ENCODE data around the gene PHLDA3.

PHLDA3 gene

DNA sequence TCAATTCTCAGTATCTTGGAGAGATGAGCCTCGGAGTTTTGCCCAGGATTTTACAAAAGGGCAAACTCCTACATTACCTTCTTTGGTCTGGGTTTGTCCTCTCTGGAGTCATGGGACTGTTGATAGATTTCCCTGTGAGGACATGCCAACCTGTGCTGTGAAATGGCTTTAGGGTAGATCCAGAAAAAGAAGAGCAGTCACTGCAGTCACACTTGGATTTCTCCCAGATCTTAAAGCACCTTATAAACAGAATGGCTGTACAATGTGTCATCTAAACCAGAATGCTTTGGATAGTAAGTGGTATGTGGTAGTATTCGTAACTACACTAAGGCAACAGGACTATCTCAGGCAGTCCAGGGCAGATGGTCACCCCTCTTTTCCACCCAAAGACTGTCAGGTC is 39.8 kb upstream of the PHLDA3 start:
- no peak overlapping the region for H3K4me3 ChIP-seq (IDR thresholded peaks at IDR 0.05; ENCODE audit: insufficient read depth, low read depth, low read length)
- TF ChIP-seq CTCF (conservative IDR thresholded peaks at IDR 0.05; ENCODE audit: low read depth, low read length), result no peak
- peak overlapping the region; percentile 88; the same call in 1 of the 2 replicates for H3K4me2 ChIP-seq
- H3K9ac ChIP-seq, result no peak overlapping the region
- no peaks in the 10 kb centered on the region for H3K27me3 ChIP-seq (ENCODE audit: insufficient read depth, low read depth)
- no peak overlapping the region for H2AFZ ChIP-seq (ENCODE audit: low read depth)
- H3K4me1 ChIP-seq (ENCODE audit: low read depth, poor library complexity, severe bottlenecking), result peaks cover 61% of the 10 kb centered on the region
- no peaks in the 10 kb centered on the region for H3K36me3 ChIP-seq (ENCODE audit: insufficient read depth)
- no peaks in the 10 kb centered on the region for H4K20me1 ChIP-seq (ENCODE audit: insufficient read depth)
- H3K27ac ChIP-seq, result no peak overlapping the region
- H3K79me2 ChIP-seq (ENCODE audit: insufficient read depth, low read depth), result no peaks in the 10 kb centered on the region; the same call in 1 of the 2 replicates

GRCh38 chr1:201507360-201507675 is 38.3 kb upstream of the PHLDA3 start:
- Histone ChIP-seq H3K79me2 (ENCODE audit: insufficient read depth, low read depth) (no peaks in the 10 kb centered on the region; the same call in 1 of the 2 replicates), H3K27ac (peak overlapping the region; percentile 65), H3K36me3 (ENCODE audit: insufficient read depth) (no peaks in the 10 kb centered on the region), H3K9ac (peak overlapping the region; percentile 92), H3K4me2 (peak overlapping the region; percentile 88), H3K27me3 (ENCODE audit: insufficient read depth, low read depth) (no peaks in the 10 kb centered on the region), H3K4me1 (ENCODE audit: low read depth, poor library complexity, severe bottlenecking) (peaks cover 56% of the 10 kb centered on the region), H4K20me1 (ENCODE audit: insufficient read depth) (no peaks in the 10 kb centered on the region), H3K4me3 (IDR thresholded peaks at IDR 0.05; ENCODE audit: insufficient read depth, low read depth, low read length) (no peak overlapping the region), H2AFZ (ENCODE audit: low read depth) (peak overlapping the region; percentile 82)
- no peak for TF ChIP-seq CTCF (conservative IDR thresholded peaks at IDR 0.05; ENCODE audit: low read depth, low read length)

DNA sequence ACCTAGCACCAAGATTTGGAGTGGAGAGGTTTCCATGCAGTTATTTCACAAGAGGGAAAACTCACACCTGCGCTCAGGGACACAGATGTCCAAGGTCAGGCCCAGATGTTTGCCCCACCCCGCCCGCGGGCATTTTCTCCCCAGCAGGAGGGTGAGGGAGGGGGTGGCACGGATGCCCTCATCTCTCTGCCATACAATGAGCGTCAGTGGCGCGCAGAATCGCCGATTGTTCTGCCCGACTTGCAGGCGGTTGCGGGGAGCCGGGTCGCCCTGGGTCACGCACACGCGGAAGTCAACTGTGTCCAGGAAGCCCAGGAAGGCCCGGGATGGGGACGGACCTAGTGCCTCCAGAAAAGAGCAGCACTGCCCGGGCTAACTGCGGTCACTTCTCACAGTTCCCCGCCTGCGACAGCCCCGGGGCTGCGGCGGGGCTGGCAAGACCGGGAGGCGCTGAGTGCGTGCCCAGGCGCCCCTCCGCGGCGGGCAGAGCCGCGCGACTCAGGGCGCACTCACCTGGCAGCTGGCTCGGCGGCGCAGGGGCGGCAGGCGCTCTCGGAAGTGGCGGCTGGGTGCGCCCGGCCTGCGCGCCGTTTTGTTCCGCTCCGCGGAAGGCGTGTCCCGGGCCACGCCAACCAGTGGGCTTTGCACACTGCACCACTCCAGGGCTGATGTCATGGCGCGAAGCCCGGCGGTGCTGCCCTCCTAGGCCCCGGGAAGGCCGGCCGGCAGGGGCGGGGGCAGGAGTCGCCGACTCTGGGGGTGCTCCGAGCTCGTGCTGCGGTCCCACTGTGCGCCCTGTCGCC is 37.8 kb upstream of the PHLDA3 start, which contains the start of gene CSRP1:
Gene CSRP1 (minus strand): TSS at position 567 of the 803 bp plus-strand sequence. CDS start 10,820 bp downstream, outside the sequence.
- Histone ChIP-seq H3K36me3 (ENCODE audit: insufficient read depth) (no peaks in the 10 kb centered on the region), H3K4me3 (IDR thresholded peaks at IDR 0.05; ENCODE audit: insufficient read depth, low read depth, low read length) (peak within 1 kb of the TSS; percentile 71), H2AFZ (ENCODE audit: low read depth) (peak within 1 kb of the TSS; percentile 82), H3K4me2 (peak within 1 kb of the TSS; percentile 88), H3K9ac (peak within 1 kb of the TSS; percentile 92), H4K20me1 (ENCODE audit: insufficient read depth) (no peaks in the 10 kb centered on the region), H3K27ac (peak within 1 kb of the TSS; percentile 65), H3K4me1 (ENCODE audit: low read depth, poor library complexity, severe bottlenecking) (peaks cover 51% of the 10 kb centered on the region), H3K79me2 (ENCODE audit: insufficient read depth, low read depth) (no peaks in the 10 kb centered on the region; the same call in 1 of the 2 replicates), H3K27me3 (ENCODE audit: insufficient read depth, low read depth) (no peaks in the 10 kb centered on the region)
- no peak; the same call in 1 of the 2 replicates for TF ChIP-seq CTCF (conservative IDR thresholded peaks at IDR 0.05; ENCODE audit: low read depth, low read length)

DNA sequence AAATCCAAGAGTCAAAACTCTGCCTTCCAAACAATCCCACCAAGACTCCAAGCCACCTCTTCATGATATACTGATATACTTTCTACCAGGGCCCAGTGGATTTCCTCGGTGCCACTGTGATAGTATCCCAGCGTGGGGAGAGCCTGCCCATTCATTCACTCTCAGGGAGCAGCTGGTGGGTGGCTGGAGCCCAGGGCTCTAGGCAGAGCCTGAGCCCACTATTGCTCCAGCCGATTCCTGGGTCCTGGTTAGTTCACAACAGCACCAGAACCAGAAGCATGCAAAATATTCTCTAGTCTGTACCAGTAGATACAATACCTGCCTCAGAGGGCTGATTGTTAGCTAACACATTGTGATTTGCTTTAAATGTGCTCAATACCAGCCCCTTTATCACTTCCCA is 37.1 kb upstream of the PHLDA3 start:
- Histone ChIP-seq H3K4me1 (ENCODE audit: low read depth, poor library complexity, severe bottlenecking) (peaks cover 45% of the 10 kb centered on the region), H3K79me2 (ENCODE audit: insufficient read depth, low read depth) (no peaks in the 10 kb centered on the region; the same call in 1 of the 2 replicates), H3K36me3 (ENCODE audit: insufficient read depth) (no peaks in the 10 kb centered on the region), H3K9ac (peak overlapping the region; percentile 92; the same call in 1 of the 2 replicates), H3K4me3 (IDR thresholded peaks at IDR 0.05; ENCODE audit: insufficient read depth, low read depth, low read length) (no peak overlapping the region), H3K27ac (peak overlapping the region; percentile 65), H3K27me3 (ENCODE audit: insufficient read depth, low read depth) (no peaks in the 10 kb centered on the region), H2AFZ (ENCODE audit: low read depth) (peak overlapping the region; percentile 82), H3K4me2 (peak overlapping the region; percentile 88), H4K20me1 (ENCODE audit: insufficient read depth) (no peaks in the 10 kb centered on the region)
- TF ChIP-seq CTCF (conservative IDR thresholded peaks at IDR 0.05; ENCODE audit: low read depth, low read length), result no peak
